NT2/D1 (cell line): ENCODE data around the gene GABBR2.

Experiments used
- YY1 ChIP-seq: IDR thresholded peaks from 2 replicates; pipeline ENCODE4 v1.6.1; 2011; ENCODE audit not compliant: insufficient read length, insufficient read depth
- ZNF274 ChIP-seq: IDR thresholded peaks from 2 replicates; pipeline ENCODE4 v1.6.1; 2011; ENCODE audit warnings: mild to moderate bottlenecking, low read depth, low read length

GRCh38 chr9:98427491-98427890 is 281.2 kb downstream of the GABBR2 start:
- TF ChIP-seq ZNF274 (no peak), YY1 (no peak)
